Measurements from ENCODE around the gene CALHM5. TPM values are rescaled to one million over a fixed set of nuclear protein-coding genes. Genes with fewer than 3 reads are reported as not detected.
A peak's percentile ranks its signal among the peaks of the same experiment; 100 is the strongest.

The CALHM5 gene
- polyA plus RNA-seq, 5 donors: 3.8 to 6.8 (median 6.3) TPM

GRCh38 chr6:116572162-116572561 lies 60.7 kb downstream of the CALHM5 start:
- DNase-seq: peak in 1 of 2 donors; percentile 17

Other genes starting within 250 kb of the CALHM5 start
- 10 to 100 TPM; 68.1 to 89.2 (median 79.0) TPM for gene TSPYL1, start 231.7 kb upstream of the CALHM5 start, polyA plus RNA-seq (ENCODE audit: insufficient read depth in 1 of 5, insufficient read length in 5 of 5, low replicate concordance in 1 of 5)
- 10 to 100 TPM; 34.1 to 54.9 (median 50.0) TPM for gene DSE, start 140.7 kb upstream of the CALHM5 start, polyA plus RNA-seq (ENCODE audit: insufficient read depth in 1 of 5, insufficient read length in 5 of 5, low replicate concordance in 1 of 5)
- gene CALHM6, start 50.3 kb upstream of the CALHM5 start, polyA plus RNA-seq (ENCODE audit: insufficient read depth in 1 of 5, insufficient read length in 5 of 5, low replicate concordance in 1 of 5): 1 to 10 TPM; 3.1 to 8.0 (median 6.1) TPM
- under 1 TPM; 0.31 to 0.95 (median 0.48) TPM for gene TRAPPC3L, start 34.0 kb downstream of the CALHM5 start, polyA plus RNA-seq (ENCODE audit: insufficient read depth in 1 of 5, insufficient read length in 5 of 5, low replicate concordance in 1 of 5)
- under 1 TPM in 1 of 5 donors, not detected in 4; 0.13 TPM for gene CALHM4, start 42.1 kb downstream of the CALHM5 start, polyA plus RNA-seq (ENCODE audit: insufficient read depth in 1 of 5, insufficient read length in 5 of 5, low replicate concordance in 1 of 5)
- 100 to 1,000 TPM in 2 of 5 donors, 10 to 100 TPM in 3; 73.3 to 104 (median 80.1) TPM for gene RWDD1, start 59.9 kb downstream of the CALHM5 start, polyA plus RNA-seq (ENCODE audit: insufficient read depth in 1 of 5, insufficient read length in 5 of 5, low replicate concordance in 1 of 5)
- gene RSPH4A, start 104.8 kb downstream of the CALHM5 start, polyA plus RNA-seq (ENCODE audit: insufficient read depth in 1 of 5, insufficient read length in 5 of 5, low replicate concordance in 1 of 5): 10 to 100 TPM in 2 of 5 donors, 1 to 10 TPM in 3; 7.5 to 11.4 (median 9.2) TPM
- gene ZUP1, start 157.1 kb downstream of the CALHM5 start, polyA plus RNA-seq (ENCODE audit: insufficient read depth in 1 of 5, insufficient read length in 5 of 5, low replicate concordance in 1 of 5): 10 to 100 TPM; 13.0 to 18.1 (median 16.7) TPM
- 10 to 100 TPM; 16.2 to 32.8 (median 30.4) TPM for gene KPNA5, start 169.6 kb downstream of the CALHM5 start, polyA plus RNA-seq (ENCODE audit: insufficient read depth in 1 of 5, insufficient read length in 5 of 5, low replicate concordance in 1 of 5)

All from right lung (tissue), 5 donors.